Mammary epithelial cell (primary cell): ENCODE data around the gene ZCCHC24.

ENCODE experiments used
- CTCF ChIP-seq, 2 donors: IDR thresholded peaks in 1 of 2; conservative IDR thresholded peaks in 1 of 2; 2 replicates each; pipeline ENCODE4 v1.5.1; 2011 to 2012; ENCODE audit warnings: inconsistent platforms in 2 of 2, low read length in 2 of 2, mild to moderate bottlenecking in 2 of 2, control low read depth in 1 of 2, low read depth in 1 of 2; ENCODE audit not compliant: insufficient read depth in 1 of 2; ENCODE audit errors: extremely low read depth in 1 of 2
- EZH2 ChIP-seq: IDR thresholded peaks from 2 replicates; pipeline ENCODE4 v1.6.1; 2012; ENCODE audit warnings: low read length, inconsistent platforms, borderline replicate concordance

- TF ChIP-seq CTCF (conservative IDR thresholded peaks at IDR 0.05 in 1 of 2, IDR thresholded peaks at IDR 0.05 in 1 of 2; ENCODE audit: extremely low read depth in 1 of 2, insufficient read depth in 1 of 2, low read depth in 1 of 2, low read length in 2 of 2) (no peak), EZH2 (no peak)
Measured at GRCh38 chr10:79433324-79434222, 11.9 kb downstream of the ZCCHC24 start.
